T-helper 9 cell (primary cell): ENCODE results near the gene KRTAP3-2.

Experiments used
- DNase-seq: peaks from one replicate; pipeline ENCODE4 v3.0.0-alpha.2; 2020

KRTAP3-2 gene

GRCh38 chr17:41009936-41010335, 10.2 kb upstream of the KRTAP3-2 start:
- DNase-seq, result no peak

- no peak for DNase-seq
Observed at GRCh38 chr17:41009301-41009760, 9.6 kb upstream of the KRTAP3-2 start.

- no peak for DNase-seq
Observed at GRCh38 chr17:41008811-41009210, 9.1 kb upstream of the KRTAP3-2 start, which contains the start of gene KRTAP3-1. Gene KRTAP3-1 (minus strand): TSS chr17:41009128. CDS start chr17:41009074, 54 bp downstream.

- no peak for DNase-seq
Observed at GRCh38 chr17:41004397-41004796, 4.7 kb upstream of the KRTAP3-2 start.

- DNase-seq, result no peak
Observed at GRCh38 chr17:41003926-41004325, 4.2 kb upstream of the KRTAP3-2 start.

- no peak for DNase-seq
Observed at GRCh38 chr17:41002814-41003213, 3.1 kb upstream of the KRTAP3-2 start.

- DNase-seq, result no peak
Observed at GRCh38 chr17:41001795-41002194, 2.1 kb upstream of the KRTAP3-2 start.

- DNase-seq, result no peak
Observed at GRCh38 chr17:40997361-40997760, 2.3 kb downstream of the KRTAP3-2 start.

GRCh38 chr17:40996829-40997228, 2.9 kb downstream of the KRTAP3-2 start:
- no peak for DNase-seq

- DNase-seq, result no peak
Observed at GRCh38 chr17:40995116-40995515, 4.6 kb downstream of the KRTAP3-2 start.

GRCh38 chr17:40993839-40994238, 5.9 kb downstream of the KRTAP3-2 start, which contains the start of gene KRTAP3-3:
Gene KRTAP3-3 (minus strand): TSS chr17:40994164. CDS start chr17:40994097, 67 bp downstream.
- DNase-seq, result no peak

GRCh38 chr17:40993084-40993483, 6.6 kb downstream of the KRTAP3-2 start:
- no peak for DNase-seq

- DNase-seq, result no peak
Observed at GRCh38 chr17:40992666-40993065, 7.0 kb downstream of the KRTAP3-2 start.

GRCh38 chr17:40986920-40987319, 12.8 kb downstream of the KRTAP3-2 start:
- no peak for DNase-seq

GRCh38 chr17:40984226-40984625, 15.5 kb downstream of the KRTAP3-2 start, which contains the start of gene KRT40:
Gene KRT40 (minus strand): TSS chr17:40984326. CDS start chr17:40984273, 53 bp downstream.
- no peak for DNase-seq

GRCh38 chr17:40981115-40981514, 18.6 kb downstream of the KRTAP3-2 start:
- DNase-seq, result no peak

- DNase-seq, result no peak
Observed at GRCh38 chr17:40980596-40980995, 19.1 kb downstream of the KRTAP3-2 start.

- DNase-seq, result no peak
Observed at GRCh38 chr17:40980117-40980516, 19.6 kb downstream of the KRTAP3-2 start.

GRCh38 chr17:40978575-40979151, 21.0 kb downstream of the KRTAP3-2 start:
- no peak for DNase-seq

- DNase-seq, result no peak
Observed at GRCh38 chr17:40975516-40975915, 24.2 kb downstream of the KRTAP3-2 start.

GRCh38 chr17:40974366-40974765, 25.3 kb downstream of the KRTAP3-2 start:
- no peak for DNase-seq

GRCh38 chr17:40967582-40967981, 32.1 kb downstream of the KRTAP3-2 start:
- DNase-seq, result no peak

GRCh38 chr17:40966848-40967247, 32.9 kb downstream of the KRTAP3-2 start, which contains the start of gene KRT39:
Gene KRT39 (minus strand): TSS chr17:40966948. CDS start chr17:40966856, 92 bp downstream.
- DNase-seq, result no peak

- DNase-seq, result no peak
Observed at GRCh38 chr17:40963838-40964237, 35.9 kb downstream of the KRTAP3-2 start.

GRCh38 chr17:40962059-40962561, 37.6 kb downstream of the KRTAP3-2 start:
- no peak for DNase-seq
